Activated T-helper 1 cell treated with anti-CD3 and anti-CD28 coated beads, Interleukin-2, amount 50 U/mL, for 16 hours (primary cell): ENCODE measurements around the gene PITPNM3.

Experiments
- DNase-seq, 2 donors: peaks; one replicate each; pipeline ENCODE4 v3.0.0-alpha.2; 2020; ENCODE audit warnings: low read depth in 1 of 2, low spot score in 1 of 2

Gene PITPNM3

DNA sequence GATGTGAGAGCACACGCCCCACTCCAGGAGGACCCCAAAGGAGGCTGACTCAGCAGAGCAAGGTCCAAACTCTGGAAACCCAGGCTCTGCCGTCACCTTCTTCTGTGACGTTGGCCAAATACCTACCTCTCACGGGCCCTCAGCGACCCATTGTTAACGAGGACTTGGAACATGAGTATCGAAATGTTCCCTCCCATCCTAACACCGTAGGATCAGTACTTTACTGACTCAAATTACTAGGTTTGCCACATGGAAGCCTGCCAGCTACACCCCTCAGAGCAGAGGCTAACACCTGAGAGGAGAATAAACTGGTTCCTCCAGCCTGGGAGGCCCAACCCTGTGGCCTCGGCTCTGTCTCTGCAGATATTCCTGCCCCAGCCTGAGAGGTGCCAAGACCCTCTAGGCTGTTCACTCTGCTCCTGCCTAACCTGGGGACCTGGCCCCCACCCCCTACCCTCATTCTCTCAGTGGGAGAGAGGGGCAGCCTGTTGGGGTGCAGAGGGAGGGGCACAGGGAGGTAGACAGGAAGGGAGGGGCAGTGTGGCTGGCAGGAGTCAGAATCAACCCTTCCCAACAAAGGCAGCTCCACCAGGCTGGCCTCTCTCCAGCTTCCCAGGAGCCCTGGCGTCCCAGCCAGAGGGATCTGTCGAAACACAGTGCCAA lies 4.4 kb downstream of the PITPNM3 start:
- no peak for DNase-seq

DNA sequence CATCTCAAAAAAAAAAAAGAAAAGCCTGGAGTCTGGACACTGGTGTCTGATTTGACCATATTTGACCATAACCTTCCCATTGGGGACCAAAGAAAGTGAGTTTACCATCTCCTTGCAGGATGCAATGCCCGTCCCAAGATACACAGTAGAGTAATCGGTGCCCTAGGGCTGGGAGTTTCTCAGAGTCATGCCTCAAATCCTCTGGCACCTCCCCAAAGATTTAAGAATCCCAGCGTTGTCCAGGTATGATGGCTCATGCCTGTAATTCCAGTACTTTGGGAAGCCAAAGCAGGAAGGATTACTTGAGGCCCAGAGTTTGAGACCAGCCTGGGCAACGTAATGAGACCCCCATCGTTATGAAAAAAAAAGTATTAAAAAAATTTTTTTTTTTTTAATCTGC lies 5.0 kb downstream of the PITPNM3 start:
- DNase-seq = no peak

DNA sequence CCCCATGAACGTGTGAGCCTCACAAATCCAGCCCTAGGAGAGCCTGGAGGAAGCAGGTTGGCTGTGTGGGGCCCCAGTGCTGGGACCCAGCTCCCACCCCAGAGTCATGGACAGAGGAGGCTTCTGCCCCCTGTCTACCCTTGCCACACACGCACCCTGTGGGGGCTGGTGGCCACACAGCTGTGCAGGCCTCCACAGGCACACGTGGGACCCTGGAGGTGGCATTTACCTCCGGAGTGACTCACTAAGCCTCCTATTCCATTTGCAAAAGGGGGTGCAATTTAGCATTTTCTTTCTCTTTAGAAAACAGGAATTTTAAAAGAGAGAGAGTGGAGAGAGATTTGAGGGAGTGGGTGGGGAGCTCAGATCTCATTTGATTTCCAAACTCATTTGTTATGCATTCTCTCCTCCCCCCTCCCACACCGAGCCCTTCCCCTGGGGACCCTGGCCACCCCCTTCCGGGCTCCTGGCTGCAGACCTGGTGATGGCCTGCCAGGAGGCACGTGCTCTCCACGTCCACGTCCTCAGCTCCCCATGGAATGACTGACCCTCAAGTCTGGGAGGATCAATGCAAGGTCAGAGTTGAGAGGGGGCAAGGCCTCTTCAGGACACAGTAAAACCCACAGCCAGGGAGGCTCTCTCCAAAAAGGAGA lies 6.8 kb downstream of the PITPNM3 start:
- DNase-seq = no peak

DNA sequence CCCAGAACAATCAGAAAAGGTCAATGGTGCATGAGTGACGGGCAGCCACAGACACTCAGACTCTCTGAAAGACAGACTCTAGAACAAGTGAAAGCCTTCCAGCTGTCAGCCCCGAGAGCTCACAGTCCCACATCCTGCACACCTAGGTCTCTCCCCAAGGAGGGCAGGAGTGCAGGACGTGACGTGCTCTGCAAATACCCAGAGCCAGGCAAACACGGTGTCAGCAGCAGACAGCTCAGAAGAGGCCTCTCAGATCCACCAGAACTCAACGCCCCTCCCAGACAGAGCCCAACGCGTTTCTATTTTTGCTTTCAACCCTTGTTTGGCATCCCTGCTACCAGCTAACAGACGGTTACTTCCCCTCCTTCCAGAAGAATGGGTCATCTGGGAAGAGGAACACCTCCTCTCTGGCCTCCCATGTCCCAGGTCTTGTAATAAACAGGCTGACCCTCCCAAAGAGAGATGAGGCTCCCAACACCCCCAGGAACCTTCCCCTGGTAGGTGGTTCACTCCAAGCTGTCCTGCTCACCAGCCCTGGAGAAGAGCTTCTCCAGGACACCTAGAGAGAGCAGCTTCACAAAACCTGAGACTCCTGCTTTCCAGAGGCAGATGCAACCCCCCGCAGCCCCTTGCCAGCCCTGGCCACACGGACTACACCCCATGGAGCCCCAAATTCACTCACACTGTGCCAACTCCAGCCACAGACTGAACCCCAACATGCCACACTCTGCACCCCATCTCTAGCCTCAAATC lies 7.6 kb downstream of the PITPNM3 start:
- DNase-seq = no peak

DNA sequence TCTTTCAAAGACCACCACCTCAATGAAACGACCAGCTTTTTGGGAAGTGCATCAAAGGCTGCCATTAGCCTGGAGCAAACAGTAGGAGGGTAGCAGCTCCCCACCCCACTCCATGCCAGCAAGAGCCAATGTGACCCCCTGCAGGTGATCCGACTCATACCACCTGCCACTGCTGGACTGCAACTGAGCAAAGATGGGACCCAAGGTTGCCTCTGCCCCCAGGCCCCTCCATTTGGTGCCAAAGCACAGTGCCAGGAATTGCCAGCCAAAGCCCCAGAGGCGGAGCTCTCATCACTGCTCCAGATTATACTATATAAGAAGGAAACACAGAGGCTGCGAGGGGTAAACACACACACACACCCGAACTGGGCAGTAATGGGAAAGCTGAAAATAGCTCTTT lies 8.3 kb downstream of the PITPNM3 start:
- DNase-seq = no peak

DNA sequence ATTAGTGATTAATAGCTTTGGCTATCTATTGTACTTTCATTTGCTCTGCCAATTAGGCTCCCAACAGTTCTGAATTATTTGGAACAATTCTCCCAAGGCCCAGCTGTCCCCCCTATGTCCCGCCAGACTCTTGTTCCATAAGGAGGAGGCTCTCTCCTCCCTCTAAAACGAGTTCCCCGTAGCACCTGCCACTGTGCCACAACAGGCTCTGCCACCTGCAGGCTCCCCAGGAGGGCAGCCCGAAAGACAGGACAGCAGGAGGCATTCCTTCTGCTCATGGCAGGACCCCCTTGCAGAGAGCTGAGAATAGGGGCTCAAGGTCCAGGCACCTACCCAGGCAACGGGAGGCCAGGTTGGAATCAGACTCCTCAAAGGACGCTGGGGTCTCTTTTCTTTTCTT lies 9.0 kb downstream of the PITPNM3 start:
- DNase-seq = no peak

DNA sequence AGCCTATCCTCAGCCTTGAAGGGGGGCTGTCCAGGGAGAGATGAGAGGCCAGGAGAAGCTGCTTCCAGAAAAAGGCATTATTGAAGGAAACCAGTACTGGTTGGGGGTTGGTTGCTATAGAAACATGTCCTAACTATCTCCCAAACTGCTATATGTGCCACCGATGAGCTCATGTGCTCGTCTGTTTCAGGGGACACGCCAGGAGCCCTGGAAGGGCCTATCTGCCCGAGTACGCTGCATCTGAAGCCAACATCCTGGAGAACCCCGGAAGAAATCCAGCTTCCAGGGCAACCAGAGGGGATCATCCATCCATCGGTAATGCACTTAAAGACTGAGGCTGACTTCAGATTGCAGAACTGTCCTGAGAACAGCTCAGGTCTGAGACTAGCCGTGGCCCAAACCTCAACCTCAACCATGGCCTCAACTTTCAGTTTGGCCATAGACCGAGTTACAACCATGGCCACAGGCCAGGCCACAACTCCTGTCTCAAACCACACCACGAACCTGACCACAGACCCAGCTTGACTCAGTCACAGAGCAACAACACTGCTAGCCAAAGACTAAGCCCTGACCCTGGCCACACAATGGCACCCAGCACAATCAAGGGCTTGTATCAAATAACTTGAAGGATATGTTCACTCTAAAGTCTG lies 10.2 kb downstream of the PITPNM3 start:
- DNase-seq = no peak

DNA sequence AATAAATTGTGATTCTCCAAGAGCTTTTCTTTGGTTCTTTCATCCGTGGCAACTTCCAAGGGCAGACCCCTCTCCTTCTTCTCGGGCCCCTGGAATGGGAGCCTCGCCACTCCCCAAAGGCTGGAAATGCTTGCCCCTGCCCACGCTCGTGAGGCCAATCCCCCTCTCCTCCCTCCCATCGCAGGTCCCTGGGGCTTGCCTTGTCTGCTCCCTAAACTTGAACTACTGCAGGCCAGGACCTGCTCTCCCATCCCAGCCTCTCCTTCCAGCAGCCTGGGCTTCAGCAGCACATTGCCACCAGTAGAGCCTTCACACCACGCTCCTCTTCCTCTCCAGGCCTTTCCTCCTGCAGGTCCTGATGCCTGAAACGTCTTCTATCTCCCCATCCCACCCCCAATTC lies 11.1 kb downstream of the PITPNM3 start:
- DNase-seq = no peak

DNA sequence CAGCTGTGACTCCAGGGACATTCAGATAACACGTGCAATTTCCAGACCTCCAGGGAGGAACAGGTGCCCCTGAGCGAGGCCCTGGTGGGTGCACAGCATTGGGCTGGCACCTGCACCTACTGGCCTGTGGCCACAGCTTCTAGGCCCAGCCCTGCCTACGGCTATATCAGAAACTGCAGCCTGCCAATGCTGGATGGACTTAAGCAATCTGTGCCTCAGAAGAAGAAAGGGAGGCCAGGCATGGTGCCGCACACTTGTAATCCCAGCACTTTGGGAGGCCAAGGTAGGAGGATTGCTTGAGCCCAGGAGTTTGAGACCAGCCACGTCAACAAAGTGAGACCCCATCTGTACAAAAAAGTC lies 12.4 kb downstream of the PITPNM3 start:
- no peak for DNase-seq

DNA sequence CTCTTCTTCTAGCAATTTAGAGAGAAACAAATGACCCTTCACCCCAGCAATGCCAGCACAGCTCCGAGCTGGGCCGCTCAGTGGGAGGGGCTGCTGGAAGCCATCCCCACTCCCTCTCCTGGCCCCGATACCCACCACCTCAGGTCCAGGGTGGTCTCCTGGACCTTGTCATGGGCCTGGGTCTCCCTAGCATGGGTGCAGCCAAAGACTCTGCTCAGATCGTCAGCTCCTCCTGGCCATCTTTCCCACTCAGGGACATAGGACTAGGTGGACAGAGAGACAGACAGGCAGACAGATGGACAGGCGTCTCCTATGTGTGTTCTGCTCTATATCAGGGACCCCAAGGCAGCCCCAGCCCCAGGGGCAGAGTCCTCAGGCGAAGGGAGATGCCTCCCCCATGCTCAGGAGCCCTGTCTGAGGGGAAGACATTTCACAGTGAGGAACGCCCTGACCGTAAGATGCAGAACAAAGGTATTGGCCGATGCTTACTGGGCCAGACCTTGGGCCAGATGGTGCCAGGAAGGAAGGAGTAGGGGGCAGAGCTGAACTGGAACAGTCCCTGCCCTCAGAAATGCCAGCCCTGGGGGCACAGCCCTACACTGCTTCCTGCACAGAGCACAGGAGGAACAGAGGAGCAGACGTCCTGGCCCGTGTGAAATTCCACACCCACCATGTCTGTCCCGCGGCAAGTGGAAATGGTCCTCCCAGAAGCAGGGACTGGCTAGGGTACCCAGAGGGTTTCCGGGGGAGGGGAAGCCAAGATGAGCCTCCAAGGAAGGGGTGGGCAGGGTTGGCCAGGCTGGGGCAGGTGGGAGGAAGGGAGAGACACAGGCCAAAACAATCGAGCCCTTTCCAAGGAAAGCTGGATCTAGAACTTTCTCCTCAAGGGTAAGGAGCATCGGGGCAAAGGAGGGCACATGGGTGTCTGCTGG lies 13.0 kb downstream of the PITPNM3 start:
- DNase-seq = no peak

DNA sequence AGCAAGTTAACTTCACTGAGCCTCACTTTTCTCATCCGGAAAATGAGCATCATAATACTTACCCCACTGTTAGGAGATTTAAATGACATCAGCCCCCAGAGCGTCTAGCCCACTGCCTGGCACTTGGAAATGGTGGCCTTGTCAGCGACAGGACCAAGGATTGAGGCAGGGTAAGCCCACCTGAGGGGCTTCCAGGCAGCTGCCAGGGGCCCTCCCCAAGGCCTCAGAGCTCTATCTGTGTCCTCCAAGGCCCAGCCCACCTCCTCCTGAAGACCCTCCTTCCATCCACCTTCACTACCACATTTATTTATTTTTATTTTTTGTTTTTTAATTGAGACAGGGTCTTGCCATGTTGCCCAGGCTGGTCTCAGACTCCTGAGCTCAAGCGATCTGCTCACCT lies 13.8 kb downstream of the PITPNM3 start:
- no peak for DNase-seq

DNA sequence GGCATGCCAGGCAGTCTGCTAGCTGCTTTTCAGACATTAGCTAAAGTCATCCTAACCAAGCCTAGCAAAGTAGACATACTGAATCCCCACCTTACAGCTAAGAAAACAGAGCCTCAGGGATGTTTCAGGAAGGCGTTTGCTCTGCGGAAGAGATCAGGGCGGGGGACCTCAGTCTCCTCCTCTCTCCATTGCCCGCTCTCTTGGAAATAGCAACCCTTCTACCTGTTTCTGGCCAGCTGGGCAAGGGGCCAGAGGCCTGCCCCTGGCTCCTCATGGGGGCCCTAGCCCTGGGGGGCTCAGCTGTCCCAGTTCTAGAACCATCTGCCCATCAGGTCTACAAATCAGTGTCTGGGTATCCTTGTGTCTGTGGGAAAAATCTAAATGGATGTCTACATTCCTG lies 14.5 kb downstream of the PITPNM3 start:
- DNase-seq = no peak

DNA sequence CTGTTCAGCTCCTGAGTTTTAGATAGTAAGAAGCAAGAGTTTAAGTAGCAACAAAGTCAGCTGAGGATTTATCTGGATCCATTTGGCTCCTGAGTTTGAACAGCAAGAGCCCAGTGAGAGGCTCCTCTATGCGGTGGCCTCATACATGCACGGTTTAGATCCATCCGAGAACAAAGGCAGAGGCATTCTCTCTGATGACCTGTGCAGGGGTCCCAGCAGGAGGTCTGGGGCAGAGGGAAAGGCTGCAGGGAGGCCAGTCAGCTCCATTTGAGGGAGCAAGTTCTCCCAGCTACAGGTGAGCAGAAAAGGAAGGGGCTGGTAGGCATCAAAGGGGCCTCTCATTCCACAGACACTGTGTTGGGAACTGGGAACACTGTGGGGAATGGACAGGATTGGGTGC lies 16.5 kb downstream of the PITPNM3 start:
- DNase-seq = no peak

DNA sequence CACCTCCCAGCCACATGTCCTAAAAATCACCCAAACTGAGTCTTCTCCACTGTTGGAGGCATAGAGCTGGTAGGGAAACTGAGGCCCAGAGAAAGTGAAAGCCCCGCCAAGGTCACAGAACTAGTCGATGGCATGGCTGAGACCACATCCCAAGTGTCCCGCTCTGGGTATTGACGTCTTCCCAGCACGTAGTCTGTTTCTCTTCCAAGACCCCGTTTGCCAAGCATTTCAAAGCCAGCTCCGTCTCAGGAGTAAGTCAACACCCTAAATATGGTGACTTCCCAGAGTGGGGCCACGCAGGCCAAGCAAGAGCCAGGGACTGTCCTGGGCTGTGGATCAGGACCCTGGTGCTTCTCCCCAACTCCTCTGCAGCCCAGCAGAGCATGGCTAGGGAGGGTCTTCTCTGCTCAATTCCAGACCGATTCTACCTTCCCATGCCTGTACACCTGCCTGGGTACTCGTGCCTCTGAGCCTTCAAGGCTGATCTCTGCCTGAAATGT lies 19.7 kb downstream of the PITPNM3 start:
- DNase-seq = no peak

DNA sequence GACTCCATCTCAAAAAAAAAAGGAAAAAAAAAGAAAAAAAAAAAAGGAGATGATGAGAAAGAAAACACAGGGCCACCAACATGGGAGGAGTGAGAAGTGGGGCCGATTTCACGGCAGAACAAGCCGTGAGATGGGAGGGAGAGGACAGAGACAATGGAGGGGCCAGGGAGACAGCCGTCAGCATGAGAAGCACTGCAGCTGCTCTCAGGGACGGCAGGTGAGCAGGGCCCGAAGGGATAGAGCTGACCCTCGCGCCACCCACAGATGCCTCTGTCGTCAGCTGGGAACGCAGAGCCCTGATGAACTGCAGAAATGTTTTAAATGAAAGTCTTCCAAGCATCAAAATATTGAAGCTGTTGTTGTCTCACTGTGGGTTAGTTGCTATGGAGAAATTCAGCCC lies 20.3 kb downstream of the PITPNM3 start:
- no peak for DNase-seq

DNA sequence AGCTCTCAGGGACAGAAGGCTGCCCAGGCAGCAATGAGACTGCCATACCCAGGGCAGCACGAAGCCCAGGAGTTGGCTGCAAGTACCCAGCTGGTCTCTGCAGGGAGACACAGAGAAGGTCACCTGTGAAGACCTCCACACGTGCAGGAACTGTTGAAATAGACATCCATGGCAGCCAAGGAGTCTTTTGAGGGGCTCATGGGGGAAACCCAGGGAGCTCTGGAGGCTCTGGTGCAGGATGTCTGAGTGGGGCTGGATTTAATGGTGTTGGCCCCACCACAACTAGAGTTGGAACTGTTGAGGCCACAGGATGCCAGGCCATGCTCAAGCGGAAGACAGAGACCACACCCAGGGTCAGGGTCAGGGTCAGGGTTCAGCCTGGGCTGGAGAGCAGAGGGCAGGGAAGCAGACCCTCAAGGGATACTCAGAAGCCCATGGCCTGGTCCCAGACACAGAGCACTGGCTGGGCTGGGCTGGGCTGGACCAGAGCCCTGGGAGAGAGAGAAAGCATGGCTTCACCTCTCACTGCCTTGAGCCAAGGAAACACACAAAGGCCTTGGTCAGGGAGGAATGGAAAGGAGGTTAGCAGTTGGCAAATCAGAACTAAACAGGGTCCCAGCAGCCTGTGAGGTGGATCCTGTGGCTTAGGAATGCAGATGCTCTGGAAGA lies 21.4 kb downstream of the PITPNM3 start:
- no peak for DNase-seq

DNA sequence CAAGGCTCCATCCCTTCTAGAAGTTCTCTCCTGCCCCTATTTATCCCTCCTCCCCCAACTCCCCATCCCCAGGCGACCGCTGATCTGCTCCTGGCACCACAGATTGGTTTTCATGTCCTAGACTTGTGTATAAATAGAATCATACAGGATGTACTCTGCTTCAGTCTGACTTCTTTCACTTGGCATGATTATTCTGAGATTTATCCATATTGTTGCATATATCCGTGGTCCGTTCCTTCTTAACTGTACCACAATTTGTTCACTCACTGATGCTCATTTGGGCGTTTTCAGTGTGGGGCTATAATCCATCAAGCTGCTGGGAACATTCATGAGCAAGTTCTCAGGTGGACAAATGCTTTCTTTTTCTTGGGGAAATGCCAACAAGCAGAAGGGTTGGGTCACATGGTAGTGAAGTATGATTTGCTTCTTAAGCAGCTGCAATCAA lies 23.9 kb downstream of the PITPNM3 start:
- no peak for DNase-seq

DNA sequence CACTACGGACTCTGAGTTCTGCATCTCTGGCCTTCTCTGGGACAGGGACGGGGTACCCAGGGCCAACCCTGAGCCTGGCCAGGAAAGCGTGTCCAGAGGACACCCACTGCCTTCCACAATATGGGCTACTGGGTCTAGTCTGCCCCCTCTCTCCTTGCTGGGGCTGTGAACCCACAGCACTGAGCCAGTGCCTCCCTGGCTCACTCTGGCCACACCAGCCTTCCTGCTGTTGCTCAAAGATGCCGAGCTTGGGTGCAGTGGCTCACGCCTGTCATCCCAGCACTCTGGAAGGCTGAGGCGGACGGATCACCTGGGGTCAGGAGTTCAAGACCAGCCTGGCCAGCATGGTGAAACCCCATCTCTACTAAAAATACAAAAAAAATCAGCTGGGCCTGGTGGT lies 24.8 kb downstream of the PITPNM3 start:
- DNase-seq = no peak

DNA sequence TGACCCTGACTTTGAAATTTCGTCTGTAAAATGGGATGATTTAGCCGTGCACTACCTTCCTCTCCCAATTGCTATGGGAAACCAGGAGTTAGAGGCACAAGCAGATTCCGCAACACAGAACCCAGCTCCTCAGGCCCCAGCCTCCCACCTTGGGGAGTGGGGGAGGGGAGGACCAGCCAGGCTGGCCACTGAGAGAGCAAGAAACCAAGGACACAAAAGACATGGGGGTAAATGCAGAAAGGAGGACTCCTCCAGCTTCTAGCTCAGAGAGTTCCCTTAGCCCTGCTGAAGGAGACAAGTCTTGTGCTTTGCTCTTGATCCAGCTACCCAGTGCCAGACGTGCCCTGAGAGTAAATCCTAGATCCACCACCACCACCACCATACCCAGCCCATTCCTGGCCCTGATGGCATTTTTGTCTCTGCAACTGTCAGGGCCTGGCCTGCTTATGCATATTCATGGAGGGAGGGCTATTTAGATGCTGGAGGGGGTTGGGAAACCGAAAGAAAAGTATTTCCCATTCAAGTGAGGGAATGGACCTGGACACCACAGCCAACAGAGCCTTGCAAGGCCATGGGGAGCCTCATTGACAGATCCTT lies 25.9 kb downstream of the PITPNM3 start:
- DNase-seq = no peak

DNA sequence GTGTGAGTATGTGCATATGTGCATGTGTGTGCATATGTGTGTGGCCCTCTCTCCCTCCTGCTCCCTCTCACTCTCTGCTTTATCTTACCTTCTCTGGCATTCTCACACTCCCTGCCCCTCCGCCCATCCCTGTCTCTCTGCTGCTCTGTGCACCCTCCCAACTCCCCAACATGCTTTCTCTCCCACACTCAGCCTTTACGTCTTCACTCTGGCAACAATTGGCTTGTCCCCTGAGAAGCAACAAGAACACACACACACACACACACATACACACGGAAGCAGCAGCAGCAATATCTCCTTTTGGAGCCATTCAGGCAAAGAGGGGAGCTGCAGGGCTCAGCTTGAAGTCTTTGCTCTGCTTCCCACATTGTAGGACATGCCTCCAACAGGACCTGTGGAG lies 27.8 kb downstream of the PITPNM3 start:
- DNase-seq = no peak
